IPS DF 6.9 (cell line): ENCODE data around the gene P4HA2.

Experiments used
- DNase-seq: peaks from one replicate; pipeline ENCODE4 v3.0.0-alpha.2; 2013; ENCODE audit warnings: low read depth, low spot score
- H3K27ac ChIP-seq: one replicate; pipeline ENCODE4 v1.5.1; 2013; ENCODE audit warnings: low read length, control low read depth
- H3K27me3 ChIP-seq: 2 replicates; pipeline ENCODE4 v1.6.1; 2013; ENCODE audit warnings: mild to moderate bottlenecking, low read length; ENCODE audit not compliant: control insufficient read depth, insufficient read depth
- H3K36me3 ChIP-seq: 2 replicates; pipeline ENCODE4 v1.6.1; 2013; ENCODE audit warnings: low read length; ENCODE audit not compliant: control insufficient read depth, insufficient read depth
- H3K4me1 ChIP-seq: 2 replicates; pipeline ENCODE4 v1.6.1; 2013; ENCODE audit warnings: low read length; ENCODE audit not compliant: control insufficient read depth, insufficient read depth
- H3K4me3 ChIP-seq: 2 replicates; pipeline ENCODE4 v1.5.1; 2013; ENCODE audit warnings: mild to moderate bottlenecking, low read length
- H3K9me3 ChIP-seq: 2 replicates; pipeline ENCODE4 v1.6.1; 2013; ENCODE audit warnings: low read length, inconsistent platforms; ENCODE audit not compliant: control insufficient read depth, insufficient read depth
- WGBS: extraction: QIAGEN DNeasy Blood & Tissue Kit; methylation state at CpG from one replicate; pipeline ENCODE4 v1.1.7; 2013; ENCODE audit warnings: mixed read lengths, missing lambda C conversion rate; ENCODE audit not compliant: insufficient read length, insufficient coverage; 5-methylcytosine and 5-hydroxymethylcytosine counted together

P4HA2 gene

DNA sequence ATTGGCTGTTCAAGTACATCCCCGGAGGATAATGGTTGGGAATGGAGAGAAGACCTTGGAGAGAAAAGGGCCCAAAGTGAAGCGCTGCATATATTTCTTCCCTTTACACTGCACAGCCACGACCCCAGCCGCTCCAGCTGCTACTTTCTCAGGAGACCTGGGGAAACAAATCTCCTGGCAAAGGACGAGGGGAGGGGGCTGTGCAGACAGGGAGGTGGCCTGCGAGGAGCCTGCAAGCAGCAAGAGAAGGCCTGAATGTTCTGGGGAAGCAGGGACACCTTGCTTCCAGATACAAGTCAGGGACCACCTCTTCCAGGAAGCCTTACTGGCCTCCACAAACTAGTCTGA lies 29.1 kb upstream of the P4HA2 start:
- no CpG with 5 or more reads among the region's 6 CpGs for WGBS

GRCh38 chr5:132256086-132256782 lies 28.6 kb upstream of the P4HA2 start:
- 100% methylated on average over 1 of the region's 4 CpGs for WGBS
- no peak for DNase-seq
- Histone ChIP-seq H3K36me3 (no peaks in the 10 kb centered on the region), H3K27ac (no peak overlapping the region), H3K9me3 (no peaks in the 10 kb centered on the region), H3K4me1 (0 out of 2 replicates have a peak, but pooled peaks cover 3% of the 10 kb centered on the region), H3K27me3 (no peaks in the 10 kb centered on the region), H3K4me3 (no peak overlapping the region)

More for the DNA sequence above, 29.1 kb upstream of the P4HA2 start:
- Histone ChIP-seq H3K27ac (no peak overlapping the region), H3K4me1 (0 out of 2 replicates have a peak, but pooled peaks cover 3% of the 10 kb centered on the region), H3K27me3 (no peaks in the 10 kb centered on the region), H3K36me3 (no peaks in the 10 kb centered on the region), H3K9me3 (no peaks in the 10 kb centered on the region), H3K4me3 (peak overlapping the region; percentile 49; the same call in 1 of the 2 replicates)
- no peak for DNase-seq

GRCh38 chr5:132254321-132254977 lies 26.8 kb upstream of the P4HA2 start:
- H3K36me3 ChIP-seq: no peaks in the 10 kb centered on the region
- no peaks in the 10 kb centered on the region for H3K9me3 ChIP-seq
- no peaks in the 10 kb centered on the region for H3K27me3 ChIP-seq
- DNase-seq: no peak
- H3K4me1 ChIP-seq: 0 out of 2 replicates have a peak, but pooled peaks cover 3% of the 10 kb centered on the region
- no CpG with 5 or more reads among the region's 7 CpGs for WGBS
- H3K27ac ChIP-seq: no peak overlapping the region
- no peak overlapping the region for H3K4me3 ChIP-seq

DNA sequence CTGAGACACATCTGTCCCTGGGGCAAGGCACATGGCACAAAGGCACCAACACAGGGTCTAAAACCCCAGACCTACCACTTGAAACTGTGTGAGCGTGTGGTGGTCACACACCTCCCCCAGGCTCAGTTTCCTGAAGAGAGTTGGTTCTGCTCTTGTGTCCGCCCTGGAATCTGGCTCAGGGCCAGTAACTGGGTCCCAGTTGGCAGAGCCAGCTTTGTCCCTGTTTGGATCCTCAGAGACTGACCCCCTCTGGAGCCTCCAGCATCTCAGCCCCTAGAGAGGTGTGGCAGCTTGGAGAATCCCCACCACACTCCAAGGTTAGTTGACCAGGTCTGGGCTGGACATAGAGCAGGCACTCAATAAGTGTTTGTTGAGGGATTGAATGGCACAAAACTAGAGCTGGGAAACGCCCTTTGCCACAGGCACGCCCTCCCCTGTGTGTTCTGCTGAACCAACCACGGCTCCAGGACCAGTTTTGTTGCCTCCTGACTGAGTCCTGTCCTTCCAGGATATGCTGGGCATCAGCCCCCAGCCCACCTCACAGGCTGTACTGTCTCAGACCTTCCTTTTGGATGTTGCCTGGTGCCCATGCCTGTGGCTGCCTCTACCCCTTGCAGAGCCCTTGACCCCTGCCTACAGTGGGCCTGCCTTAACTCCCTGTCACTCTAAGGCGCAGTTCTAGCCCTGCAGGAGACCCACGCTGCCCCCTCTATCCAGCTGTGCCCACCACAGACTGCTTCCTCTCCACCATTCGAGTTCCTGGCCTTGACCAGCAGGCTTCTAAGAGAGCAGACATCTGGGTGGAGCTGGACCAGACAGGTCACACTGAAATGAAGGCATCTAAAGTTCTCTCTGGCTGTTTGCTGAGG lies 26.0 kb upstream of the P4HA2 start:
- H3K9me3 ChIP-seq: no peaks in the 10 kb centered on the region
- no peaks in the 10 kb centered on the region for H3K27me3 ChIP-seq
- no peaks in the 10 kb centered on the region for H3K36me3 ChIP-seq
- DNase-seq: no peak
- no peak overlapping the region for H3K4me3 ChIP-seq
- 0 out of 2 replicates have a peak, but pooled peaks cover 3% of the 10 kb centered on the region for H3K4me1 ChIP-seq
- no peak overlapping the region for H3K27ac ChIP-seq
- WGBS: no CpG with 5 or more reads among the region's 8 CpGs

DNA sequence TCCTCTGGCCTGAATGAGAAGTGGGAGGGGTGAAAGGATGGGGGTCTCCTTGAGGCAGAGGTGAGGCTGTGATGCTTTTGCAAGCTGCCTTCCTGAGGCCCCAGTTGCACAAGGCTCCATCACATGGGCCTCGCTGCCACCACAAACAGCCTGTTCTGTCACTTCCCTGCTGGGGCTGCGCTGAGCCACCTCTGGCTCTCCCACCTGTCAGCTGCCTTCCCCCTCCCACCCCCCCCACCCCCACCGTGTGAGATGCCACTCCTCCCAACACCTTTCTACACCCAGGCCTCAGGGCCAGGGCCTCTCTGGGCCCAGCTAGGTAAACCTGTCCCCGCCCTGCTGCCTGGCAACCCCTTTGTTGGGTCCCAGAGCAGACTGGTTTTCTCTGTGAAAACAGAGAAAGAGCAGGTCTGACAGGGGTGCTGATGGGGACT lies 25.4 kb upstream of the P4HA2 start:
- no peak overlapping the region for H3K27ac ChIP-seq
- WGBS: no CpG with 5 or more reads among the region's 4 CpGs
- no peak overlapping the region for H3K4me3 ChIP-seq
- DNase-seq: no peak
- no peaks in the 10 kb centered on the region for H3K9me3 ChIP-seq
- no peaks in the 10 kb centered on the region for H3K36me3 ChIP-seq
- H3K27me3 ChIP-seq: no peaks in the 10 kb centered on the region
- 0 out of 2 replicates have a peak, but pooled peaks cover 3% of the 10 kb centered on the region for H3K4me1 ChIP-seq

DNA sequence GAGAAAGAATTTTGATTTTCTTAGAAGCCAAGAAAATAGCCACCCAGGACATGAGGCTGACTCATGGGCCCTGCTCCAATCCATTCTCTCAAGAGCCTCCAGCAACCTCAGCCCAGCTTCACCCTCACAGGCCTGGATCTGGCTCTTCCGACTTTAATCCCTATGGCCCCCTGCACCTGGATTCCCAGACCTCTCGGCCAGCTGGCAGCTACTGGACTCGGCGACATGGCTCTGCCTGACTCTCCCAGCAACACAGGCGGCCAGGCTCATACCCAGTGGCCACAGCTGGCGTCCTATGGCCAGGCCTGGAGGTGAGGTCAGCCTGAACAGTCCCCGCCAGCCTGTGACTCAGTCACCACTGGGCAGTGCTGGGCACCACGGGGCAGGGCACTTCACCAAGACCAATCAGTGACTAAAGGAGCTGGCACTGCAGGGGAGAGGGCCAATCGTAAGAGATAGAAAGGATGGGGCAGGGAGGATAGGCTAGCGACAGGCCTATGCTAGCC lies 23.6 kb upstream of the P4HA2 start:
- Histone ChIP-seq H3K27me3 (no peaks in the 10 kb centered on the region), H3K4me3 (no peak overlapping the region), H3K9me3 (no peaks in the 10 kb centered on the region), H3K4me1 (no peaks in the 10 kb centered on the region), H3K36me3 (no peaks in the 10 kb centered on the region), H3K27ac (no peak overlapping the region)
- DNase-seq: no peak
- WGBS: no CpG with 5 or more reads among the region's 10 CpGs

- no peaks in the 10 kb centered on the region for H3K27me3 ChIP-seq
- WGBS: no CpG with 5 or more reads among the region's 2 CpGs
- no peak overlapping the region for H3K4me3 ChIP-seq
- H3K36me3 ChIP-seq: no peaks in the 10 kb centered on the region
- no peak for DNase-seq
- H3K4me1 ChIP-seq: no peaks in the 10 kb centered on the region
- H3K9me3 ChIP-seq: no peaks in the 10 kb centered on the region
- H3K27ac ChIP-seq: no peak overlapping the region
Observed at GRCh38 chr5:132250547-132250946, 22.9 kb upstream of the P4HA2 start.

GRCh38 chr5:132246806-132247205 lies 19.2 kb upstream of the P4HA2 start:
- Histone ChIP-seq H3K27ac (no peak overlapping the region), H3K36me3 (no peaks in the 10 kb centered on the region), H3K4me3 (no peak overlapping the region), H3K27me3 (no peaks in the 10 kb centered on the region), H3K4me1 (no peaks in the 10 kb centered on the region), H3K9me3 (no peaks in the 10 kb centered on the region)
- no peak for DNase-seq

- Histone ChIP-seq H3K4me1 (no peaks in the 10 kb centered on the region), H3K4me3 (no peak overlapping the region), H3K27me3 (no peaks in the 10 kb centered on the region), H3K9me3 (no peaks in the 10 kb centered on the region), H3K36me3 (no peaks in the 10 kb centered on the region), H3K27ac (no peak overlapping the region)
- no CpG with 5 or more reads among the region's 1 CpG for WGBS
- no peak for DNase-seq
Observed at GRCh38 chr5:132245593-132245992, 17.9 kb upstream of the P4HA2 start.

- Histone ChIP-seq H3K9me3 (no peaks in the 10 kb centered on the region), H3K4me1 (no peaks in the 10 kb centered on the region), H3K4me3 (no peak overlapping the region), H3K36me3 (no peaks in the 10 kb centered on the region), H3K27ac (no peak overlapping the region), H3K27me3 (no peaks in the 10 kb centered on the region)
- no peak for DNase-seq
- no CpG with 5 or more reads among the region's 3 CpGs for WGBS
Observed at GRCh38 chr5:132243366-132243977, 15.8 kb upstream of the P4HA2 start.
